ENCODE results near the gene KRTAP6-3.

The KRTAP6-3 gene

GRCh38 chr21:30567617-30568016 lies 24.6 kb upstream of the KRTAP6-3 start:
- no peak for TF ChIP-seq TOX (CRISPR knock-in tag; IDR thresholded peaks at IDR 0.05; ENCODE audit: borderline replicate concordance)
- TF ChIP-seq TCF4 (CRISPR knock-in tag; IDR thresholded peaks at IDR 0.05; ENCODE audit: borderline replicate concordance), result no peak
- TF ChIP-seq ISL1 (CRISPR knock-in tag; IDR thresholded peaks at IDR 0.05), result no peak
- no peak for TF ChIP-seq PATZ1 (CRISPR knock-in tag; IDR thresholded peaks at IDR 0.05; ENCODE audit: borderline replicate concordance)
- TF ChIP-seq SNAI2 (CRISPR knock-in tag; IDR thresholded peaks at IDR 0.05), result no peak
- no peak for TF ChIP-seq ZNF70 (CRISPR knock-in tag; IDR thresholded peaks at IDR 0.05)
- no peak for TF ChIP-seq OSR1 (CRISPR knock-in tag; IDR thresholded peaks at IDR 0.05)
- no peak for TF ChIP-seq TSHZ2 (CRISPR knock-in tag; IDR thresholded peaks at IDR 0.05)
- no peak for TF ChIP-seq CSDC2 (CRISPR knock-in tag; IDR thresholded peaks at IDR 0.05)
- no peak for TF ChIP-seq ARNTL (CRISPR knock-in tag; IDR thresholded peaks at IDR 0.05; ENCODE audit: borderline replicate concordance, low read depth)
- no peak for TF ChIP-seq ZNF8 (CRISPR knock-in tag; IDR thresholded peaks at IDR 0.05)
- TF ChIP-seq RARB (CRISPR knock-in tag; IDR thresholded peaks at IDR 0.05), result no peak
- ATAC-seq, result no peak

GRCh38 chr21:30577766-30578165 lies 14.5 kb upstream of the KRTAP6-3 start:
- no peak for ATAC-seq
- no peak for TF ChIP-seq ZNF565 (CRISPR knock-in tag; conservative IDR thresholded peaks at IDR 0.05; ENCODE audit: low read depth)
- no peak for TF ChIP-seq SNAI2 (CRISPR knock-in tag; IDR thresholded peaks at IDR 0.05)
- TF ChIP-seq ZFP30 (CRISPR knock-in tag; IDR thresholded peaks at IDR 0.05), result no peak
- no peak for TF ChIP-seq ZFP3 (CRISPR knock-in tag; IDR thresholded peaks at IDR 0.05)
- TF ChIP-seq BACH2 (CRISPR knock-in tag; IDR thresholded peaks at IDR 0.05; ENCODE audit: borderline replicate concordance), result no peak
- no peak for TF ChIP-seq ZNF8 (CRISPR knock-in tag; IDR thresholded peaks at IDR 0.05)
- TF ChIP-seq TSHZ2 (CRISPR knock-in tag; IDR thresholded peaks at IDR 0.05), result no peak
- TF ChIP-seq ZNF70 (CRISPR knock-in tag; IDR thresholded peaks at IDR 0.05), result no peak
- no peak for TF ChIP-seq PATZ1 (CRISPR knock-in tag; IDR thresholded peaks at IDR 0.05; ENCODE audit: borderline replicate concordance)
- TF ChIP-seq ESRRG (CRISPR knock-in tag; IDR thresholded peaks at IDR 0.05), result no peak
- no peak for TF ChIP-seq CSRNP3 (CRISPR knock-in tag; IDR thresholded peaks at IDR 0.05)
- no peak for TF ChIP-seq GLIS3 (CRISPR knock-in tag; IDR thresholded peaks at IDR 0.05)
- TF ChIP-seq CSDC2 (CRISPR knock-in tag; IDR thresholded peaks at IDR 0.05), result no peak
- TF ChIP-seq PPARA (CRISPR knock-in tag; IDR thresholded peaks at IDR 0.05; ENCODE audit: borderline replicate concordance), result no peak

GRCh38 chr21:30579346-30579745 lies 12.9 kb upstream of the KRTAP6-3 start:
- ATAC-seq, result no peak
- TF ChIP-seq ZNF8 (CRISPR knock-in tag; IDR thresholded peaks at IDR 0.05), result no peak
